ENCODE results near the gene GTF2E1.

- TF ChIP-seq, protein P1, sequence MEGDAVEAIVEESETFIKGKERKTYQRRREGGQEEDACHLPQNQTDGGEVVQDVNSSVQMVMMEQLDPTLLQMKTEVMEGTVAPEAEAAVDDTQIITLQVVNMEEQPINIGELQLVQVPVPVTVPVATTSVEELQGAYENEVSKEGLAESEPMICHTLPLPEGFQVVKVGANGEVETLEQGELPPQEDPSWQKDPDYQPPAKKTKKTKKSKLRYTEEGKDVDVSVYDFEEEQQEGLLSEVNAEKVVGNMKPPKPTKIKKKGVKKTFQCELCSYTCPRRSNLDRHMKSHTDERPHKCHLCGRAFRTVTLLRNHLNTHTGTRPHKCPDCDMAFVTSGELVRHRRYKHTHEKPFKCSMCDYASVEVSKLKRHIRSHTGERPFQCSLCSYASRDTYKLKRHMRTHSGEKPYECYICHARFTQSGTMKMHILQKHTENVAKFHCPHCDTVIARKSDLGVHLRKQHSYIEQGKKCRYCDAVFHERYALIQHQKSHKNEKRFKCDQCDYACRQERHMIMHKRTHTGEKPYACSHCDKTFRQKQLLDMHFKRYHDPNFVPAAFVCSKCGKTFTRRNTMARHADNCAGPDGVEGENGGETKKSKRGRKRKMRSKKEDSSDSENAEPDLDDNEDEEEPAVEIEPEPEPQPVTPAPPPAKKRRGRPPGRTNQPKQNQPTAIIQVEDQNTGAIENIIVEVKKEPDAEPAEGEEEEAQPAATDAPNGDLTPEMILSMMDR (IDR thresholded peaks at IDR 0.05) = no peak
- no peak for TF ChIP-seq POLR2A (IDR thresholded peaks at IDR 0.05)
These were observed 363 bp downstream of the GTF2E1 start for GRCh38 chr3:120742849-120743365.

Measured in esophagus squamous epithelium (tissue), 4 donors.